ENCODE results near the gene ALKBH4. TPM values are rescaled to one million over a fixed set of nuclear protein-coding genes. Genes with fewer than 3 reads are reported as not detected.
"Not testable (repeated sequence)": the region's sequence is repeated elsewhere in the genome, so short reads cannot be mapped to it uniquely, and the experiment has no call there.

Gene ALKBH4
- total RNA-seq, 2 experiments from 2014 or later = 6.1 to 9.1 TPM

- POLR2A ChIA-PET; DNase-seq; H3K27ac Mint-ChIP-seq; H3K4me1 Mint-ChIP-seq; H3K9me3 Mint-ChIP-seq (ENCODE audit: low read depth); CTCF ChIA-PET; intact Hi-C loops (cut with DNase I, micrococcal nuclease); H3K4me3 Mint-ChIP-seq; H3K36me3 Mint-ChIP-seq (ENCODE audit: low read depth); H3K27me3 Mint-ChIP-seq: not testable (repeated sequence)
- ATAC-seq = peak; percentile 70
Observed at GRCh38 chr7:102494473-102495149, 29.9 kb upstream of the ALKBH4 start.

DNA sequence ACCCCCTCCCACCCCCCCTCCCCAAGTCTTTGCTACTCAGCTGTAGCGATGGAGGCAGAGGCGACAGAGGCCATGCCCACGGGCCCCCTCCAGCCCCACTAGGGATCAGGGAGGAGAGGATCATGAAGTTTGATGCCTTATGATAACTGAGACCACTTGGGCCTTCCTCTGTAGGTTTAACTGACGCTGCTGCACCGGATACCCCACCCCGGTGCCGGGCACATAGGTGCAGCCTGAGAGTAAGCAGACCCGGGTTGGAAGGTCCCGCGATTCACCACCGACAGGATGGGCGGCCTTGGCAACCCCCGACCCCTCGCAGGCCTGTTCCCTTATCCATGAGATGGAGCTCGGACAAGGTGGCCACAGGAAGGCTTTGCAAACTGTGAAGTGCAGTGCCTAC, 29.4 kb upstream of the ALKBH4 start:
- intact Hi-C loops (cut with DNase I, micrococcal nuclease); H3K27ac Mint-ChIP-seq; H3K9me3 Mint-ChIP-seq (ENCODE audit: low read depth); H3K4me3 Mint-ChIP-seq; H3K27me3 Mint-ChIP-seq; CTCF ChIA-PET; H3K4me1 Mint-ChIP-seq; POLR2A ChIA-PET; H3K36me3 Mint-ChIP-seq (ENCODE audit: low read depth): not testable (repeated sequence)
- DNase-seq (peak; percentile 39), ATAC-seq (peak; percentile 2)

GRCh38 chr7:102493220-102493935, 28.7 kb upstream of the ALKBH4 start:
- H3K36me3 Mint-ChIP-seq (ENCODE audit: low read depth); H3K9me3 Mint-ChIP-seq (ENCODE audit: low read depth); H3K4me1 Mint-ChIP-seq; H3K27ac Mint-ChIP-seq; POLR2A ChIA-PET; CTCF ChIA-PET; intact Hi-C loops (cut with DNase I, micrococcal nuclease); H3K27me3 Mint-ChIP-seq: not testable (repeated sequence)
- ATAC-seq (peak; percentile 67), DNase-seq (peak; percentile 72)
- H3K4me3 Mint-ChIP-seq = peak overlapping the region; percentile 51

DNA sequence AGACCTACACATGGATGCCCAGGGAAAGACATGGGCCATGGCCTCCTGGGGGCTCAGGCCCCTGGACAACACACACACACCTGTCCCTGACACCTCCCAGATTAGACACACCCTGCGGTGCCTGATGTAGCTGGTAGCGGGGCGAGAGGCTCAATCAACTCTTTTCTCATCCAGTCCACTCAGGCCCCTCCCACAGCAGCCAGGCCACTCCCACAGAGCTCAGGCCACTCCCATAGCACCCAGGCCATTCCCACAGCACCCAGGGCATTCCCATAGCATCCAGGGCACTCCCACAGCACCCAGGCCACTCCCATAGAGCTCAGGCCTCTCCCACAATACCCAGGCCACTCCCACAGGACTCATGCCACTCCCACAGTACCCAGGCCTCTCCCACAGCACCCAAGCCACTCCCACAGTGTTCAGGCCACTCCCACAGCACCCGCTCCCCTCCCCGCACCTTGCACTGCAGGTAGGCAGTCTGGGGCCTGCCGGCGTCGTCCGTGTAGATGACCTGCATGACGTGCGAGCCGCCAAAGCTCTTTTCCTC, 25.9 kb upstream of the ALKBH4 start:
- DNase-seq (peak; percentile 68), ATAC-seq (peak; percentile 69)
- H3K36me3 Mint-ChIP-seq (ENCODE audit: low read depth); intact Hi-C loops (cut with DNase I, micrococcal nuclease); H3K27ac Mint-ChIP-seq; CTCF ChIA-PET; H3K9me3 Mint-ChIP-seq (ENCODE audit: low read depth); H3K4me3 Mint-ChIP-seq; POLR2A ChIA-PET; H3K4me1 Mint-ChIP-seq; H3K27me3 Mint-ChIP-seq: not testable (repeated sequence)

DNA sequence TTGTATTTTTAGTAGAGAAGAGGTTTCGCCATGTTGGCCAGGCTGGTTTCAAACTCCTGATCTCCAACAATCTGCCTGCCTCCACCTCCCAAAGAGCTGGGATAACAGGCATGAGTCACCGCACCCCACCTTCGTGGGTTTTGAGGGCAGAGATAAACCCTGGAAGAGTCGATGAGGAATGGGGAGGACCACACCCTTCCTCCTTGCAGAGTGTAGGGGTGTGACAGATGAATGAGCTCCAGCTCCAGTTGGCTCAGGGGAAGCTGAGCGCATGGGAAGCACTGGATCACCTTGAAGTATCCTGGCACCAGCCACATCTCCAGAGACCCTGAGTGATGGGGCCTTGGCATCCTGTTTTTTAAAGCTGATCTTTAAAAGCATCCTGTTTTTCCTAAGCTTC, 19.7 kb upstream of the ALKBH4 start:
- H3K27me3 Mint-ChIP-seq; H3K27ac Mint-ChIP-seq; H3K9me3 Mint-ChIP-seq (ENCODE audit: low read depth); intact Hi-C loops (cut with DNase I, micrococcal nuclease); ATAC-seq; POLR2A ChIA-PET; H3K4me1 Mint-ChIP-seq; H3K4me3 Mint-ChIP-seq; CTCF ChIA-PET; DNase-seq; H3K36me3 Mint-ChIP-seq (ENCODE audit: low read depth): not testable (repeated sequence)

GRCh38 chr7:102481962-102482361, 17.3 kb upstream of the ALKBH4 start:
- H3K9me3 Mint-ChIP-seq (ENCODE audit: low read depth); H3K36me3 Mint-ChIP-seq (ENCODE audit: low read depth); H3K27me3 Mint-ChIP-seq; intact Hi-C loops (cut with DNase I, micrococcal nuclease); H3K4me3 Mint-ChIP-seq; ATAC-seq; H3K4me1 Mint-ChIP-seq; H3K27ac Mint-ChIP-seq; CTCF ChIA-PET; POLR2A ChIA-PET; DNase-seq: not testable (repeated sequence)

DNA sequence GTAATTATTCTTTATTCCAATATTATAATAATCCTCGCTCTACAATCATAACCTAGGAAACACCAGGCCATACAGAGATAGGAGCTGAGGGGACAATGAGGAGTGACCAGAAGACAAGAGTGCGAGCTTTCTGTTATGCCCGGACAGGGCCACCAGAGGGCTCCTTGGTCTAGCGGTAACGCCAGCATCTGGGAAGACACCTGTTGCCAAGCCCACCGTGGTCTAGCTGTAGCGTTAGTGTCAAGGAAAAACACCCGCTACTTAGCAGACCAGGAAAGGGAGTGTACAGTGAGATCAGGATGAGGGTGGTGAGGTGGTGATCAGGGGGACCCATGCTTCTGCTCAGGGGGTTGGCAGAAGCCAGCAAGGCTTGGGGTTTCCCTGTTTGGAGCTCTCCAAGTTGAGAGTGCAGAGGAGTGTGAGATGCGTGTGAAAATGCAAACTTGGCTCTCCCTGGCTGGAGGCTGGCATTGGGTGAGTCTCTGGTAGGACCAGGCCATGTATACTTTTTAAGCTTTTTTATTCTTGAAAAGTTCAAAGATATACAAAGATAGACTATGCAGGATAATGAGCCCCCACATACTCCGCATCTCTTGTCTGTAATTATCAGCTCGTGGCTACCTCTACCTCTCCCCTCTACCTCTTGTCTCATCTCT, 15.4 kb upstream of the ALKBH4 start:
- H3K36me3 Mint-ChIP-seq (ENCODE audit: low read depth); H3K27me3 Mint-ChIP-seq; H3K27ac Mint-ChIP-seq; H3K4me3 Mint-ChIP-seq; H3K9me3 Mint-ChIP-seq (ENCODE audit: low read depth); ATAC-seq; intact Hi-C loops (cut with DNase I, micrococcal nuclease); POLR2A ChIA-PET; H3K4me1 Mint-ChIP-seq; CTCF ChIA-PET: not testable (repeated sequence)
- DNase-seq = peak; percentile 62

DNA sequence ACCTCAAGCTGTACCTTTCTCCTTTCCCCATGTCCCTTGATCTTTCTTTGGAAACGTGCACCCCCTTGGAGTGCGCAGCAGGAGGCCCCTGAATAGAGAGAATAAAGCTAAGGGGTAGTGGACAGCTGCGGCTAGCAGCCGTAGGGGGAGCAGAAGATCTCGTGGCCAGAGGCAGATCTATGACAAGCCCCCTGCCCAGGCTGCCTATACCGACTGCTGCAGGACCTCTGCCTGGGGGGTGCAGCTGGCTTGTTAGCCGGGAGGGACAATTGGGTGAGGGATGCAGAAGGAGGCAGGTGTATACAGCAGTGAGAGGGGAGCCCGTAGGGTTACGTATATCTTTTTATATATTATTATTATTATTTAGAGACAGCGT, 14.5 kb upstream of the ALKBH4 start:
- H3K9me3 Mint-ChIP-seq (ENCODE audit: low read depth); intact Hi-C loops (cut with DNase I, micrococcal nuclease); H3K36me3 Mint-ChIP-seq (ENCODE audit: low read depth); H3K27me3 Mint-ChIP-seq; DNase-seq; H3K27ac Mint-ChIP-seq; H3K4me3 Mint-ChIP-seq; H3K4me1 Mint-ChIP-seq; POLR2A ChIA-PET; CTCF ChIA-PET: not testable (repeated sequence)
- peak; percentile 23 for ATAC-seq

DNA sequence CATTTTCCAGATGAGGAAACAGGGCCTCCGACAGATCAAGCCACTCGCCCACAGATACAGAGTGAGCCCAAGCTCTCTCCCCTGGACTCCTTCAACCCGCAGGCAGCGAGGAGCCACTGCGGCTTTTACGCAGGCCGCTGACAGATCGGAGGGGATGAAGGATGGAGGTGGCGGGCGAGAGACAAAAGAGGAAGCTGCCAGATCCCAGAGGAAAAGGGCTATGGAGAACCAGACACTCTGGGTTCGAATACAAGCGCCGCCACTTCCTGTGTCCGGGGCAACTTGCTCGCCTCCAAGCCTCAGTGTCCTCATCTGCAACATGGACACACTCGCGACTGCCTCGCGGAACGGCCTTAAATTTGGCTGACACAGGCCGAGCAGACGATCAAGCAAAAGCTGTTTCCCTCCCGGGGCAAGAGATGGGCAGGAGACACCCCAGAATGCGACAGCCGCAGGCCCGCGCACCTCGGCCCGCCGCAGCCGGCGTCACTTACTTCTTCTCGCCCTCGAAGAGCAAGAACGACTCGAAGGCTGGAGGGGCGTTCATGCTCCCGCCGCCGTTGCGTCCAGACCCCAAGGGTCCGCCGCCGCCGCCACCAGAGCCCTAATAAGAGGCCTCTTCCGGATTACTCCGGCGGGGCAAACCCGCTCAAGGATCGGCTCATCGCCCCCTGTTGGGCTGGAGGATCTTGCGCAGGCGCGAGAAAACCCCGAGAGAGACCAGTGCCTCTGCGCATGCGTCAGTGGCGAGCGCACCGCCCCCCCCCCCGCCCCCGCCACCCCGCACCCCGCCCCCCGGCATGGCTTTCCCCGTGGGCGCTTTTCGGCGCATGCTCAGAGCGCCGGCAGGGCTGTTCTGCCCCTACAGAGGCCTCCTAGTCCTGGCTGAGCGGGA, 13.9 kb upstream of the ALKBH4 start, which contains the start of gene POLR2J:
Gene POLR2J (minus strand): TSS at position 609 of the 895 bp plus-strand sequence. CDS start 62 bp downstream, at position 547.
- H3K4me1 Mint-ChIP-seq; H3K9me3 Mint-ChIP-seq (ENCODE audit: low read depth); intact Hi-C loops (cut with DNase I, micrococcal nuclease); POLR2A ChIA-PET; CTCF ChIA-PET; H3K36me3 Mint-ChIP-seq (ENCODE audit: low read depth); H3K27me3 Mint-ChIP-seq: not testable (repeated sequence)
- Mint-ChIP-seq H3K27ac (peak within 1 kb of the TSS; percentile 80), H3K4me3 (peak within 1 kb of the TSS; percentile 80)
- peak; percentile 93 for DNase-seq
- peak; percentile 89 for ATAC-seq

DNA sequence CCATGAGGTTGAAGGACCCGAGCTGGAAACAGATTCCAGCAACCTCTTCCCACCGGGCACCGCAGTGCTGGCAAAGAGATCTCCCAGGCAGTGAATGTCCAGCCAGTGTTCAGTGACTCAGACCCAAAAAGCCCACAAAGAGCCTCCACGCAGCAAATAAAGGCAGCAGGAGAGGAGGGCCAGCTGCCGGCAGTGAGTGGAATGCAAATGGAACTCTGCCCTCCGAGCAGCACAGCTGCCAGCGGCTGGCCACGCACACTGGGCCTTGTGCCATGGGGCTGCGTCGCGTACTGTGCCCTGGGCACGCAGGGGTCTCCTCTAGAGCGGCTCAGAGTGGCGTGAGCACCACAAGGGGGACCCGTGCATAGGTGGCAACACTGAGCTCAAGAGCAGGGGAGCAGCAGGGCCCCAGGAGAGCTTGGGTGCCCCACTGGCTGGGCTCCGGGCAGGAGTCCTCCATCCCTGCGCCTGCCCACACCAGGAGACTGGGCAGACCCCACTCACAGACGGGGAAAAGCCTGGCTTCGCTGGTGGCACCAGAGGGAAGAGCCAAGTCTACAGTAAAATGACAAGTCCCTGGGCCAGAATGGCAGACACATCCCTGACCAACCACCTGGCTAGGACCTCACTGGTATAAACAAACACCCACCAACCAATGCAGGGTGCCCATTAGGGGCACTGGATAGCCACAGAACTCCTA, 10.2 kb upstream of the ALKBH4 start:
- POLR2A ChIA-PET; intact Hi-C loops (cut with DNase I, micrococcal nuclease); H3K27me3 Mint-ChIP-seq; H3K36me3 Mint-ChIP-seq (ENCODE audit: low read depth); DNase-seq; H3K4me3 Mint-ChIP-seq; H3K4me1 Mint-ChIP-seq; CTCF ChIA-PET; ATAC-seq; H3K27ac Mint-ChIP-seq; H3K9me3 Mint-ChIP-seq (ENCODE audit: low read depth): not testable (repeated sequence)

DNA sequence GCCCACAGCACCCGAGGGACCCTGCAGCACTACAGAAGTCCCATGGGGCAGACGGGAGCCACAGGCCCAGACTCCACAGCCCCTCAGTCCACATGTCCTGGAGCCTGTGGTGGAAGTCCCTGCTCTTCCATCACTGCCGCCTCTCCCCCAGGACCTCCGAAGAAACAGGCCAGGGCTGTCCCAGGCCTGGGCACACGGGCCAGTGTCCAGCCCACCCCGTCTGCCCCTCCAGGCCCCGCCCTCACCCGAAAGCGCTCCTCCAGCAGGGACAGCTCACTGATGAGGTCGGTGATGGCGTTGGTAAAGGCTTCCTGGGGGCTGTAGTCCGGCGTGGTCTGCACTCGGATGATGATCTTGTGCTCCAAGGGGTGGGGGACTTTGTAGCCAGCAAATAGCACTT, 9.5 kb upstream of the ALKBH4 start:
- H3K36me3 Mint-ChIP-seq (ENCODE audit: low read depth); ATAC-seq; H3K4me3 Mint-ChIP-seq; H3K27ac Mint-ChIP-seq; DNase-seq; intact Hi-C loops (cut with DNase I, micrococcal nuclease); H3K9me3 Mint-ChIP-seq (ENCODE audit: low read depth); H3K27me3 Mint-ChIP-seq; CTCF ChIA-PET; H3K4me1 Mint-ChIP-seq: not testable (repeated sequence)
- POLR2A ChIA-PET = interaction anchor here (0.6 kb wide), 1 partner anchor 52 kb away, joined by 4 read pairs; no protein-coding TSS in a partner anchor

Measured in activated CD4-positive, alpha-beta T cell treated with anti-CD3 and anti-CD28 coated beads for 36 hours (primary cell).